DND-41 (cell line): ENCODE results near the gene DIAPH2.

Source experiments
- EZH2 ChIP-seq: IDR thresholded peaks from 3 replicates; pipeline ENCODE4 v1.6.1; 2012; ENCODE audit warnings: borderline replicate concordance, low read depth, mild to moderate bottlenecking, moderate library complexity, low read length, inconsistent platforms; ENCODE audit not compliant: severe bottlenecking
- TF ChIP-seq, protein P1 (sequence below): IDR thresholded peaks from 2 replicates; pipeline ENCODE4 v1.5.1; 2012; ENCODE audit warnings: borderline replicate concordance, low read length, moderate library complexity, mild to moderate bottlenecking; ENCODE audit not compliant: poor library complexity, severe bottlenecking; ENCODE audit errors: extremely low read depth

GRCh38 chrX:96729868-96730643, 45.4 kb downstream of the DIAPH2 start:
- TF ChIP-seq, protein P1, sequence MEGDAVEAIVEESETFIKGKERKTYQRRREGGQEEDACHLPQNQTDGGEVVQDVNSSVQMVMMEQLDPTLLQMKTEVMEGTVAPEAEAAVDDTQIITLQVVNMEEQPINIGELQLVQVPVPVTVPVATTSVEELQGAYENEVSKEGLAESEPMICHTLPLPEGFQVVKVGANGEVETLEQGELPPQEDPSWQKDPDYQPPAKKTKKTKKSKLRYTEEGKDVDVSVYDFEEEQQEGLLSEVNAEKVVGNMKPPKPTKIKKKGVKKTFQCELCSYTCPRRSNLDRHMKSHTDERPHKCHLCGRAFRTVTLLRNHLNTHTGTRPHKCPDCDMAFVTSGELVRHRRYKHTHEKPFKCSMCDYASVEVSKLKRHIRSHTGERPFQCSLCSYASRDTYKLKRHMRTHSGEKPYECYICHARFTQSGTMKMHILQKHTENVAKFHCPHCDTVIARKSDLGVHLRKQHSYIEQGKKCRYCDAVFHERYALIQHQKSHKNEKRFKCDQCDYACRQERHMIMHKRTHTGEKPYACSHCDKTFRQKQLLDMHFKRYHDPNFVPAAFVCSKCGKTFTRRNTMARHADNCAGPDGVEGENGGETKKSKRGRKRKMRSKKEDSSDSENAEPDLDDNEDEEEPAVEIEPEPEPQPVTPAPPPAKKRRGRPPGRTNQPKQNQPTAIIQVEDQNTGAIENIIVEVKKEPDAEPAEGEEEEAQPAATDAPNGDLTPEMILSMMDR, result no peak
- no peak for TF ChIP-seq EZH2
